Astrocyte (in vitro differentiated cells and primary cell): Measurements from ENCODE around the gene CLDN3. TPM values are rescaled to one million over a fixed set of nuclear protein-coding genes. Genes with fewer than 3 reads are reported as not detected.

Experiments used
- DNase-seq: peaks from one replicate; pipeline ENCODE4 v3.0.0-alpha.2; 2010; ENCODE audit warnings: low read depth
- FAIRE-seq: peaks from 2 replicates; lab custom pipeline; 2011; peaks lifted over from hg19 to GRCh38; lab: Jason Lieb, UNC
- H2AFZ ChIP-seq: 2 replicates; pipeline ENCODE4 v1.6.0; 2012; ENCODE audit warnings: low read depth, low read length, inconsistent platforms
- H3K27ac ChIP-seq: 2 replicates; pipeline ENCODE4 v1.5.1; 2011; ENCODE audit warnings: low read depth, low read length, inconsistent platforms
- H3K27me3 ChIP-seq: 2 replicates; pipeline ENCODE4 v1.6.0; 2011; ENCODE audit warnings: low read length, inconsistent platforms; ENCODE audit not compliant: insufficient read depth
- H3K36me3 ChIP-seq: 2 replicates; pipeline ENCODE4 v1.5.1; 2011; ENCODE audit warnings: low read length, inconsistent platforms; ENCODE audit not compliant: insufficient read depth
- H3K4me1 ChIP-seq: 2 replicates; pipeline ENCODE4 v1.5.1; 2011; ENCODE audit warnings: low read length, inconsistent platforms; ENCODE audit not compliant: insufficient read depth
- H3K4me2 ChIP-seq: 2 replicates; pipeline ENCODE4 v1.6.0; 2012; ENCODE audit warnings: low read length, inconsistent platforms
- H3K4me3 ChIP-seq: 2 replicates; pipeline ENCODE4 v1.5.1; 2011; ENCODE audit warnings: low read depth, mild to moderate bottlenecking, low read length, inconsistent platforms; ENCODE audit not compliant: insufficient read depth
- H3K79me2 ChIP-seq: 2 replicates; pipeline ENCODE4 v1.6.0; 2012; ENCODE audit warnings: mild to moderate bottlenecking, low read length, inconsistent platforms; ENCODE audit not compliant: insufficient read depth
- H3K9ac ChIP-seq: 2 replicates; pipeline ENCODE4 v1.6.0; 2012; ENCODE audit warnings: mild to moderate bottlenecking, low read length, inconsistent platforms
- H3K9me3 ChIP-seq: 2 replicates; pipeline ENCODE4 v1.5.1; 2012; ENCODE audit warnings: low read depth, mild to moderate bottlenecking, low read length, inconsistent platforms; ENCODE audit not compliant: insufficient read depth
- H4K20me1 ChIP-seq: 2 replicates; pipeline ENCODE4 v1.6.0; 2012; ENCODE audit warnings: low read length, inconsistent platforms; ENCODE audit not compliant: insufficient read depth
- H3K27ac Mint-ChIP-seq: one replicate; pipeline ENCODE4 v1.8.0; 2021; ENCODE audit warnings: mild to moderate bottlenecking, mixed read lengths; ENCODE audit not compliant: unreplicated experiment
- H3K27me3 Mint-ChIP-seq: one replicate; pipeline ENCODE4 v1.8.0; 2021; ENCODE audit warnings: low read depth, mixed read lengths; ENCODE audit not compliant: unreplicated experiment
- H3K36me3 Mint-ChIP-seq: one replicate; pipeline ENCODE4 v1.8.0; 2021; ENCODE audit warnings: low read depth, mixed read lengths; ENCODE audit not compliant: unreplicated experiment
- H3K4me1 Mint-ChIP-seq: one replicate; pipeline ENCODE4 v1.8.0; 2021; ENCODE audit warnings: low read depth, mixed read lengths; ENCODE audit not compliant: unreplicated experiment
- H3K4me3 Mint-ChIP-seq: one replicate; pipeline ENCODE4 v1.8.0; 2021; ENCODE audit warnings: mild to moderate bottlenecking, moderate library complexity, mixed read lengths; ENCODE audit not compliant: unreplicated experiment
- H3K9me3 Mint-ChIP-seq: one replicate; pipeline ENCODE4 v1.8.0; 2021; ENCODE audit warnings: mild to moderate bottlenecking, mixed read lengths; ENCODE audit not compliant: unreplicated experiment
- CTCF ChIP-seq: IDR thresholded peaks from 2 replicates; pipeline ENCODE4 v1.5.1; 2011; ENCODE audit warnings: low read depth, mild to moderate bottlenecking, inconsistent platforms, low read length, moderate library complexity; ENCODE audit not compliant: insufficient read depth
- EZH2 ChIP-seq: IDR thresholded peaks from 2 replicates; pipeline ENCODE4 v1.6.1; 2012; ENCODE audit warnings: mild to moderate bottlenecking, low read length, inconsistent platforms; ENCODE audit not compliant: insufficient read depth
- total RNA-seq: library from RNA; stranded (reverse); gene quantifications from 2 replicates; pipeline ENCODE4 v1.2.1, GENCODE V29; 2021

Gene CLDN3
- total RNA-seq, 1 donor from 2014 or later = 0.68 TPM

GRCh38 chr7:73769481-73770001 is 529 bp downstream of the CLDN3 start:
- Histone ChIP-seq H3K79me2 (no peaks in the 10 kb centered on the region), H2AFZ (peak overlapping the region; percentile 39), H3K4me1 (no peaks in the 10 kb centered on the region), H3K27ac (no peak overlapping the region), H3K27me3 (peaks cover 19% of the 10 kb centered on the region), H3K9me3 (no peaks in the 10 kb centered on the region), H3K9ac (no peak overlapping the region), H3K4me3 (no peak overlapping the region), H3K4me2 (peak overlapping the region; percentile 72), H3K36me3 (no peaks in the 10 kb centered on the region), H4K20me1 (peaks cover 4% of the 10 kb centered on the region)
- Mint-ChIP-seq H3K9me3 (peaks cover 3% of the 10 kb centered on the region), H3K27ac (no peak overlapping the region), H3K4me1 (no peaks in the 10 kb centered on the region), H3K4me3 (no peak overlapping the region), H3K36me3 (peaks cover 5% of the 10 kb centered on the region), H3K27me3 (peaks cover 21% of the 10 kb centered on the region)
- no peak for TF ChIP-seq CTCF
- TF ChIP-seq EZH2 = peak; percentile 64
- no peak for FAIRE-seq
- no peak for DNase-seq

- Mint-ChIP-seq H3K27me3 (peaks cover 21% of the 10 kb centered on the region), H3K4me3 (no peak overlapping the region), H3K36me3 (peaks cover 5% of the 10 kb centered on the region), H3K9me3 (peaks cover 3% of the 10 kb centered on the region), H3K27ac (no peak overlapping the region), H3K4me1 (no peaks in the 10 kb centered on the region)
- no peaks in the 10 kb centered on the region for H3K4me1 ChIP-seq
- no peak overlapping the region for H3K4me3 ChIP-seq
- H3K79me2 ChIP-seq = no peaks in the 10 kb centered on the region
- H3K27me3 ChIP-seq = peaks cover 19% of the 10 kb centered on the region
- no peaks in the 10 kb centered on the region for H3K9me3 ChIP-seq
- DNase-seq (no peak), FAIRE-seq (no peak)
- TF ChIP-seq CTCF = no peak
- TF ChIP-seq EZH2 = no peak
- no peak overlapping the region for H3K27ac ChIP-seq
- no peak overlapping the region for H3K9ac ChIP-seq
- no peaks in the 10 kb centered on the region for H3K36me3 ChIP-seq
- H3K4me2 ChIP-seq = peak overlapping the region; percentile 19
- H2AFZ ChIP-seq = no peak overlapping the region
- H4K20me1 ChIP-seq = peaks cover 4% of the 10 kb centered on the region
These were observed 1.2 kb downstream of the CLDN3 start for GRCh38 chr7:73768641-73769480.
